Breast epithelium (tissue), 4 donors: ENCODE results near the gene SPIN1. TPM values are rescaled to one million over a fixed set of nuclear protein-coding genes. Genes with fewer than 3 reads are reported as not detected.
A peak's percentile ranks its signal among the peaks of the same experiment; 100 is the strongest.
"Not testable (repeated sequence)": the region's sequence is repeated elsewhere in the genome, so short reads cannot be mapped to it uniquely, and the experiment has no call there.

ENCODE experiments used
- DNase-seq, 2 donors: peaks; one replicate each; pipeline ENCODE4 v3.0.0-alpha.2; 2019; ENCODE audit warnings: low spot score in 2 of 2
- H3K27ac ChIP-seq, 2 donors: fragments of 200-600 bp; sonication (generic) in 1 of 2; one replicate each; pipeline ENCODE4 v1.5.1; 2016 to 2019; ENCODE audit warnings: mild to moderate bottlenecking in 1 of 2
- H3K27me3 ChIP-seq, 2 donors: fragments of 200-600 bp; sonication (generic) in 1 of 2; one replicate each; pipeline versions ENCODE4 v1.5.1 to v1.6.0; 2017 to 2019; ENCODE audit warnings: control low read depth in 1 of 2, mild to moderate bottlenecking in 1 of 2
- H3K36me3 ChIP-seq: fragments of 200-600 bp; one replicate; pipeline ENCODE4 v1.5.1; 2019
- H3K4me1 ChIP-seq, 2 donors: fragments of 200-600 bp; sonication (generic); one replicate each; pipeline ENCODE4 v1.5.1; 2016 to 2019; ENCODE audit warnings: control low read depth in 1 of 2
- H3K4me3 ChIP-seq, 3 donors: fragments of 200-600 bp; sonication (generic); 1 replicate in 2 of 3; 2 replicates in 1 of 3; pipeline ENCODE4 v1.5.1; 2016 to 2019; ENCODE audit warnings: mild to moderate bottlenecking in 3 of 3, moderate library complexity in 2 of 3
- H3K9me3 ChIP-seq, 2 donors: fragments of 200-600 bp; sonication (generic) in 1 of 2; one replicate each; pipeline ENCODE4 v1.5.1; 2016 to 2019; ENCODE audit warnings: control low read depth in 1 of 2
- CTCF ChIP-seq, 3 donors: fragments of 450-650 bp; IDR thresholded peaks; one replicate each; pipeline ENCODE4 v1.5.1; 2016 to 2017; ENCODE audit warnings: antibody characterized with exemption in 3 of 3, mild to moderate bottlenecking in 3 of 3, moderate library complexity in 3 of 3
- POLR2A ChIP-seq: fragments of 450-650 bp; IDR thresholded peaks from one replicate; pipeline ENCODE4 v1.6.1; 2016; ENCODE audit warnings: antibody characterized with exemption, mild to moderate bottlenecking, moderate library complexity
- POLR2AphosphoS5 ChIP-seq, 3 donors: sonication (generic); formaldehyde crosslinking; IDR thresholded peaks; one replicate each; pipeline ENCODE4 v1.6.1; 2017; ENCODE audit warnings: antibody characterized with exemption in 3 of 3
- intact Hi-C: fragments of 100-400 bp; cut with DNase I; formaldehyde crosslinking; loops from one replicate; pipeline ENCODE4 v1.15.1; 2023; ENCODE audit warnings: low total_unique reads
- total RNA-seq, 3 donors: library from RNA; depleted of rRNA; stranded (reverse); fragments of >200 nt; gene quantifications; one replicate each; pipeline ENCODE4 v1.1.0, GENCODE V29; 2016

The SPIN1 gene
- total RNA-seq, 3 donors from 2014 or later = 71.8 to 125 (median 103) TPM

- H3K9me3 ChIP-seq = peaks cover 0 to 4% of the 10 kb centered on the region in 2 donors
- no peaks in the 10 kb centered on the region for H3K27me3 ChIP-seq
- intact Hi-C loops = loop anchor here (2.0 kb wide), 1 partner anchor 77 kb away; no protein-coding TSS in a partner anchor
- H3K27ac ChIP-seq = no peak overlapping the region
- H3K4me1 ChIP-seq = no peaks in the 10 kb centered on the region
- DNase-seq = no peak
- no peaks in the 10 kb centered on the region for H3K36me3 ChIP-seq
- TF ChIP-seq POLR2AphosphoS5 (IDR thresholded peaks at IDR 0.05) = no peak
- TF ChIP-seq POLR2A = no peak
- TF ChIP-seq CTCF (IDR thresholded peaks at IDR 0.05) = no peak
- no peak overlapping the region for H3K4me3 ChIP-seq
Measured at GRCh38 chr9:88379352-88379751, 8.9 kb upstream of the SPIN1 start.

- peaks cover 0 to 4% of the 10 kb centered on the region in 2 donors for H3K9me3 ChIP-seq
- H3K4me1 ChIP-seq = no peaks in the 10 kb centered on the region
- DNase-seq = no peak
- TF ChIP-seq POLR2A (no peak), CTCF (IDR thresholded peaks at IDR 0.05) (no peak), POLR2AphosphoS5 (IDR thresholded peaks at IDR 0.05) (no peak)
- H3K27me3 ChIP-seq = no peaks in the 10 kb centered on the region
- no peak overlapping the region for H3K27ac ChIP-seq
- H3K4me3 ChIP-seq = no peak overlapping the region
- no peaks in the 10 kb centered on the region for H3K36me3 ChIP-seq
- intact Hi-C loops = no loop called here
Measured at GRCh38 chr9:88380118-88380517, 8.1 kb upstream of the SPIN1 start.

- H3K27ac ChIP-seq, H3K4me1 ChIP-seq, H3K36me3 ChIP-seq, DNase-seq, intact Hi-C loops, H3K4me3 ChIP-seq, H3K27me3 ChIP-seq, H3K9me3 ChIP-seq: not testable (repeated sequence)
Measured at GRCh38 chr9:88381322-88381721, 6.9 kb upstream of the SPIN1 start.

- intact Hi-C loops = no loop called here
- Histone ChIP-seq H3K27ac (no peak overlapping the region), H3K9me3 (no peaks in the 10 kb centered on the region), H3K4me3 (no peak overlapping the region), H3K36me3 (no peaks in the 10 kb centered on the region), H3K27me3 (no peaks in the 10 kb centered on the region), H3K4me1 (no peaks in the 10 kb centered on the region)
- DNase-seq = no peak
- TF ChIP-seq CTCF (IDR thresholded peaks at IDR 0.05) (no peak), POLR2A (no peak), POLR2AphosphoS5 (IDR thresholded peaks at IDR 0.05) (no peak)
Measured at GRCh38 chr9:88383176-88383575, 5.1 kb upstream of the SPIN1 start.

- H3K4me1 ChIP-seq, H3K36me3 ChIP-seq, H3K27ac ChIP-seq, DNase-seq, H3K4me3 ChIP-seq, H3K9me3 ChIP-seq, H3K27me3 ChIP-seq, intact Hi-C loops: not testable (repeated sequence)
Measured at GRCh38 chr9:88386137-88386536, 2.1 kb upstream of the SPIN1 start.

- intact Hi-C loops = no loop called here
- peak overlapping the region; percentile 97 to 99 for H3K27ac ChIP-seq
- H3K36me3 ChIP-seq = no peaks in the 10 kb centered on the region
- TF ChIP-seq CTCF (IDR thresholded peaks at IDR 0.05) (no peak), POLR2AphosphoS5 (IDR thresholded peaks at IDR 0.05) (no peak), POLR2A (no peak)
- DNase-seq = no peak
- H3K4me1 ChIP-seq = no peaks in the 10 kb centered on the region
- H3K4me3 ChIP-seq = peak overlapping the region; percentile 69 to 95 (median 91)
- H3K27me3 ChIP-seq = no peaks in the 10 kb centered on the region
- no peaks in the 10 kb centered on the region for H3K9me3 ChIP-seq
Measured at GRCh38 chr9:88387036-88387551, 1.1 kb upstream of the SPIN1 start.
